Left ventricle myocardium inferior (tissue), 1 donor: Measurements from ENCODE around the gene VSTM2B. TPM values are rescaled to one million over a fixed set of nuclear protein-coding genes. Genes with fewer than 3 reads are reported as not detected.

Experiments
- DNase-seq: peaks from one replicate; pipeline ENCODE4 v3.0.0-alpha.2; 2020
- H3K27ac ChIP-seq: fragments of 200-600 bp; replicated peaks from 2 replicates; pipeline ENCODE4 v1.8.0; 2021
- H3K27me3 ChIP-seq: fragments of 200-600 bp; 2 replicates; pipeline ENCODE4 v1.8.0; 2021; ENCODE audit warnings: low read depth
- H3K36me3 ChIP-seq: fragments of 200-600 bp; 2 replicates; pipeline ENCODE4 v1.8.0; 2021
- H3K4me1 ChIP-seq: fragments of 200-600 bp; 2 replicates; pipeline ENCODE4 v1.8.0; 2021
- H3K4me3 ChIP-seq: fragments of 200-600 bp; 2 replicates; pipeline ENCODE4 v1.8.0; 2021; ENCODE audit warnings: mild to moderate bottlenecking, moderate library complexity
- H3K9me3 ChIP-seq: fragments of 200-600 bp; replicated peaks from 2 replicates; pipeline ENCODE4 v1.8.0; 2021
- CTCF ChIP-seq: fragments of 200-600 bp; IDR thresholded peaks from 2 replicates; pipeline ENCODE4 v1.8.0; 2021; ENCODE audit warnings: antibody characterized with exemption, mild to moderate bottlenecking, borderline replicate concordance
- intact Hi-C: fragments of 100-400 bp; cut with micrococcal nuclease; formaldehyde crosslinking; loops from one replicate; pipeline ENCODE4 v1.11.0; 2022
- total RNA-seq: library from RNA; stranded (reverse); fragmentation: NEBNext Ultra II Directional; extraction: Animal tissue kit (Norgen Biotek cat#: 25700); gene quantifications from one replicate; pipeline ENCODE4 v1.2.1, GENCODE V29; 2021
- donor health status: DM: no; HTN: yes; CAD: no; lungs with severe emphysema.

The VSTM2B gene
- total RNA-seq, 1 donor from 2014 or later: not detected

DNA sequence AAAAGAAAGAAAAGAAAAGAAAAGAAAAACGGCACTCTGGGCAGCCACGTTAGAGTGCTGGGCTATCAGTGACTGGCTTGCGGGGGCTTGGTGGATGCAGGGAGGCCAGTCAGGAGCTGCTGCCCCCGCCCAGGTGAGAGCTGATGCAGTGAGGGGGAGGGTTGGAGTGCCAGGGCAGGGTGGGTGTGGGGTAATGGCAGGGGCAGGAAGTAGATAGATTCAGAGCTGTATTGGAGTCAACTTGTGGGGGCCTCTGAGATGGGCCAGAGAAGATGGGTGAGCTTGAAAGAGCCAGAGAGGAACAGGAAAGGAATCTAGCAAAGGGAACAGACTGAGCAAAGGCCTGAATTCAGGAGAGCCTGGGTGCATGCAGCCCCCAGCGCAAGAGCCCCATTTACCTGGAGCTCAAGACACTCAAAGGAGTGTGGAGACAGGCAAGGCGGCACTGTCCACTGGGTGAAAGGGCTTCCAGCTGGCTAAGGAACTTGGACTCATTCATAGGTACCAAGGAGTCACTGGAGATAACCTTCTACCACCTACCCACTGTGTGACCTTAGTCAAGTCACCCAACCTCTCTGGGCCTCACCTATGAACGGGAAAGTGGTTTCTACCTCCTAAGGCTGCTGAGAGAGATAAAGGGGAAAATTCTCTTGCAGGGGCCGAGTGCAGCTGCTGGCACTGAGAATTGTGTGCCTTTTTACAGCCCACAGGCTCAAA, 20.2 kb downstream of the VSTM2B start:
- TF ChIP-seq CTCF: no peak
- DNase-seq: no peak
- Histone ChIP-seq H3K9me3 (peaks cover 3% of the 10 kb centered on the region), H3K4me3 (no peak overlapping the region), H3K27me3 (peaks cover 51% of the 10 kb centered on the region), H3K36me3 (no peaks in the 10 kb centered on the region), H3K27ac (no peak overlapping the region), H3K4me1 (no peaks in the 10 kb centered on the region)
- intact Hi-C loops: no loop called here

DNA sequence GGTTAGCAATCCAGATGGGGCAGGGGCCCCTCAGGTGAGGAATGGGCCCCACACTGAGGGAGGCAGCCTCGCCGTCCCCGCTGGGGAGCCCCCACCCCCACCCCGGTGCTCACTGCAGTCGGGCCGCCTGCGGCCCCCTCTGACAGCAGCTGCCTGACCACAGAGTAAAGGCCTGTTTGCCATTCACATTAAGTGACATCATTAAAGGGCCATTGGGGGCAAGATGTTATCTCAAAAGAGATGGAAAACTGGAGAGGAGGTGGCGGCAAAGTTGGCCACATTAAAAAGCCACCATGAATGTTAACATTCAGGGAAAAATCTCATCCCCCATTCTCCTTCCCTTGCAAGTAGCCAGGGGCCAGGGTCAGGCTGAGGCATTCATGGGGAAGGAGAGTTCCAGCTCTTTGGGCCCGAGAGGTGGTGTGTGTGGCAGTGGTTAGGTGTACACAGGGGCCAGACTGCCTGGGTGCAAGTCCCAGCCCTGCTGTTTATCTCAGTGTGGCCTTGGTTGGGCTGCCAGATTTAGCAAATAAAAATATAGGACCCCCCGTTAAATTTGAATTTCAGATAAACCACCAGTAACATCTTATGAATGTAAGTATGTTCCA, 20.9 kb downstream of the VSTM2B start:
- no peak overlapping the region for H3K4me3 ChIP-seq
- intact Hi-C loops: no loop called here
- H3K27ac ChIP-seq: no peak overlapping the region
- no peaks in the 10 kb centered on the region for H3K36me3 ChIP-seq
- H3K4me1 ChIP-seq: no peaks in the 10 kb centered on the region
- no peak for TF ChIP-seq CTCF
- DNase-seq: no peak
- H3K9me3 ChIP-seq: peaks cover 3% of the 10 kb centered on the region
- H3K27me3 ChIP-seq: peaks cover 51% of the 10 kb centered on the region

DNA sequence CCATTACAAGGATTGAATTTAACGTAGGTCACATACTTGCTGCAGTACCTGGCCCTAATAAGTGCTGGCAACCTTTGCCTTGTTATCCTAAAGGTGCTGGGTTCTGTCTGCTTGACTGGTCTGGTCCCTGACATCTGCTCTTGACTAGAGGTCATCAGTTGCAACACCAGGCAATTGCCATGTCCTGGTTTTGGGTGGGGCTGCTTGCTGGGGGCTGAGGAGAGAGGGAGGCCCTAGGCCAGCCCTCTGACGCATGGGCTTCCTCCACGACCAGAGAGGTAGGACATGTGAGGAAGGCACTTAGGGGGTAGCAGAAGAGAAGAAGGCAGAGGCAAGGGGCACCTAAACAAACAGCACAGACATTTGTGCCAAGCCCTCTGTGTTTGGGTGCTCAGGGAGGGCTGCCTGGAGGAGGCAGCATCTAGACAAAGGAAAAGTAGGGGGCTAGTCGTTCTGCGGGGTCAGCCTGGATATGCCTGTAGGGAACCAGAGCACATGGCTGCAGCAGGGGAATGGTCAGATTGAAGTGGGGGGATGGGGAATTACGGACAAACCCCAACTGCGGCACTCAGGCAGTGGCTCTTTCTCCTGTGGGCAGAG, 21.7 kb downstream of the VSTM2B start:
- no peaks in the 10 kb centered on the region for H3K4me1 ChIP-seq
- H3K36me3 ChIP-seq: no peaks in the 10 kb centered on the region
- no peak overlapping the region for H3K27ac ChIP-seq
- peaks cover 3% of the 10 kb centered on the region for H3K9me3 ChIP-seq
- TF ChIP-seq CTCF: no peak
- intact Hi-C loops: no loop called here
- DNase-seq: no peak
- H3K27me3 ChIP-seq: peaks cover 54% of the 10 kb centered on the region
- H3K4me3 ChIP-seq: no peak overlapping the region

GRCh38 chr19:29547981-29548380, 22.2 kb downstream of the VSTM2B start:
- H3K27me3 ChIP-seq: peaks cover 57% of the 10 kb centered on the region
- H3K36me3 ChIP-seq: no peaks in the 10 kb centered on the region
- peaks cover 3% of the 10 kb centered on the region for H3K9me3 ChIP-seq
- intact Hi-C loops: no loop called here
- H3K4me1 ChIP-seq: no peaks in the 10 kb centered on the region
- TF ChIP-seq CTCF: no peak
- no peak for DNase-seq
- no peak overlapping the region for H3K4me3 ChIP-seq
- H3K27ac ChIP-seq: no peak overlapping the region

DNA sequence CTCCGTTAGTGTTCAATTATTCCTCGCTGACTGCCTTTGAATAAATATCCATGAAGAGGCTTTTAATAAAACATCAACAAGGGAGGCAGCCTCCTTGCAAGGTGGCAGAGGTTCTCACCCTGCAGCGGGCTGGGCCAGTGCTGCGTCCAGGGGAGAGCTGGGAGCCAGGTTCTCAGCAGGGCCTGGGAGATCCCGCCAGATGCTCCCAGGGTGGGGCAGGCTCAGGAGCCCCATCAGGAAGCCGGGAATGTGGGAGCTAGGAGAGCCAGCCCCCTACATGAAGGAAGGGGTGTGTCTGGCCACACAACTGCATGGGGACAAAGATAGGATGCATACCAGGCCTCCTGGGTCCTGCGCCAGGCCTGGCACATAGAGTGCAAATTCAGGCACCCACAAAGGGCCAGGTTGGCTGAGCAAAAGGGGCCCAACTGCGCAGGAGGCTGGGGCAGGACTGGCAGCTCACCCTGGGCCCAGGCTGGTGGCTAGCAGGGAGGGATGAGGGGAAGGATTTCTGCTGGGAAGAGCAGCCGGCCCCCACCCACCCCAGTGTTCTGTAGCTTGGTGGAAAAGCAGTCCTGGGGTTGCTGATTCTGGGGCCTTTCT, 22.8 kb downstream of the VSTM2B start:
- no peak for TF ChIP-seq CTCF
- intact Hi-C loops: no loop called here
- H3K27me3 ChIP-seq: peaks cover 57% of the 10 kb centered on the region
- peaks cover 8% of the 10 kb centered on the region for H3K9me3 ChIP-seq
- DNase-seq: no peak
- H3K27ac ChIP-seq: no peak overlapping the region
- no peaks in the 10 kb centered on the region for H3K36me3 ChIP-seq
- no peaks in the 10 kb centered on the region for H3K4me1 ChIP-seq
- H3K4me3 ChIP-seq: no peak overlapping the region
